Left ventricle myocardium superior (tissue), 1 donor: ENCODE results near the gene CTU1. TPM values are rescaled to one million over a fixed set of nuclear protein-coding genes. Genes with fewer than 3 reads are reported as not detected.
A peak's percentile ranks its signal among the peaks of the same experiment; 100 is the strongest.

Experiments
- ATAC-seq: fragments of 200-7000 bp; cut with Tn5 transposase; one replicate; pipeline ENCODE4 v1.9.1; 2020; ENCODE audit warnings: mild to moderate bottlenecking, moderate library complexity
- DNase-seq: peaks from one replicate; pipeline ENCODE4 v3.0.0-alpha.2; 2020
- intact Hi-C: fragments of 100-400 bp; cut with micrococcal nuclease; formaldehyde crosslinking; loops from one replicate; pipeline ENCODE4 v1.11.0; 2022
- total RNA-seq: library from RNA; stranded (reverse); fragmentation: NEBNext Ultra II Directional; extraction: Animal tissue kit (Norgen Biotek cat#: 25700); gene quantifications from one replicate; pipeline ENCODE4 v1.2.1, GENCODE V29; 2021
- donor health status: DM: no; HTN: yes; CAD: no; lungs with severe emphysema.

The CTU1 gene
- total RNA-seq, 1 donor from 2014 or later: 3.6 TPM

GRCh38 chr19:51114087-51114729 lies 6.0 kb upstream of the CTU1 start:
- ATAC-seq: no peak
- DNase-seq: no peak
- intact Hi-C loops: no loop called here

- no peak for DNase-seq
- intact Hi-C loops: no loop called here
- no peak for ATAC-seq
Measured at GRCh38 chr19:51111606-51112005, 3.4 kb upstream of the CTU1 start.

DNA sequence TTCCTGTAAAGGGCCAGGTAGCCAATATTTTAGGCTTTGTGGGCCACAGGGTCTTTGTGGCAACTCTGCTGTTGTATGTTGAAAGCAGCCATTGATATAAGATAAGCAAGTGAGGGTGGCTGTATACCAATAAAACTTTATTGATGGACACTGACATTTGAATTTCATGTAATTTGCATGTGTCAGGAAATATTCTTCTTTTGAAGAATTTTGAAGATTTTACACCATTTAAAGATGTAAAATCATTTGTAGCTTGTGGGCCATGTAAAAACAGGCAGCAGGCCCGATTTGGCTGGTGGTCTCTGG lies 2.4 kb upstream of the CTU1 start:
- ATAC-seq (no peak), DNase-seq (no peak)
- intact Hi-C loops: no loop called here

- DNase-seq: no peak
- peak; percentile 67 for ATAC-seq
- intact Hi-C loops: no loop called here
Measured at GRCh38 chr19:51108805-51109146, 567 bp upstream of the CTU1 start.

DNA sequence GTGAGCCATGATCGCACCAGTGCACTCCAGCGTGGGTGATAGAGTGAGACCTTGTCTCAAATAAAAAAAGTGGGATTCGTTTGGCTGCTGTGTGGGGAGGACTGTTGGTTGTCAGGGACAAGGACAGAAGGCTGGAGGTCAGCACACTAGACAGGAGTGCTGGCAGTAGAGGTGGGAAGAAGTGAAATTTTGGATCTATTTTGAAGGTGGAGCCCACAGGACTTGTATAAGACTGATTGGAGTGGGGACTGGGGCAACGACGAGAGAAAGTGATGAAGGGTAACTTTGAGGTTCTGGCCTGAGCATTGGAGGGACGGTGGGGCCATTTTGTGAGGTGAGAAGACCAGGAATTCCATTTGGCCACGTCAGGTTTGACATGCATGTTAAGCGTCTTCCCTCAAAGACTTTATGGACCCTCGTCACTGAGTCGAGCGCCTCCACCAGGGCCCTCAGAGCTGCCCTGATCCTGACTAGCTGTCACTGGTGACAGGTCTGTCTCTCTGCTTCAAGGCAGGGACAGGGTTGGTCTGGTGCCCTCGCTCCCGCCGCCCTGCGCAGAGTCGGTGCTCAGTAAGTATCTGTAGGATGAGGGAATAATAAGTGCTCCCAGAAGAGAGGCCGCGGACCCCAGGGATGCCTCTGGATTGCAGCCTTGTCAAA lies 673 bp downstream of the CTU1 start:
- peak; percentile 4 for ATAC-seq
- intact Hi-C loops: no loop called here
- no peak for DNase-seq

DNA sequence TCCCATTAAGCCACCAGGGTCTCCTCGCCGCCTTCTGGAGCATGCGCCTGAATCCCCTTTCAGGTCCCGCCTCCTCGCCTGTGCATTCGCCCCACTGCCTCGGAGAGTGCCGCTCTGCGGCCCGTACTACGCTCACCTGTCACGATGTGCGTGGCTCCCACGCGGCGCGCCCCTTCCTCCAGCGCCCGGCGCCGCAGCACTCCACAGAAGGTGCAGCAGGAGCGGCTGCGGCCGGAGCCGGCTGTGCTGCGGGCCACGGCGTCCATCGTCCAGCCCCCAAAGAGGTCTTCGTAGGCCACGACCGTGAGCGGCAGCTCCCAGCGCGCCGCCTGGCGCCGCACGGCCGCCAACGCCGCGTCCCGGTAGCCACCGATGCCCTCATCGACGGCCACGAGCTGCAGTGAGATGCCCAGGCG lies 4.3 kb downstream of the CTU1 start:
- intact Hi-C loops: no loop called here

GRCh38 chr19:51102991-51103390 lies 5.2 kb downstream of the CTU1 start:
- ATAC-seq (no peak), DNase-seq (no peak)
- intact Hi-C loops: no loop called here

More for the DNA sequence above, 4.3 kb downstream of the CTU1 start:
- ATAC-seq (no peak), DNase-seq (peak; percentile 40)

DNA sequence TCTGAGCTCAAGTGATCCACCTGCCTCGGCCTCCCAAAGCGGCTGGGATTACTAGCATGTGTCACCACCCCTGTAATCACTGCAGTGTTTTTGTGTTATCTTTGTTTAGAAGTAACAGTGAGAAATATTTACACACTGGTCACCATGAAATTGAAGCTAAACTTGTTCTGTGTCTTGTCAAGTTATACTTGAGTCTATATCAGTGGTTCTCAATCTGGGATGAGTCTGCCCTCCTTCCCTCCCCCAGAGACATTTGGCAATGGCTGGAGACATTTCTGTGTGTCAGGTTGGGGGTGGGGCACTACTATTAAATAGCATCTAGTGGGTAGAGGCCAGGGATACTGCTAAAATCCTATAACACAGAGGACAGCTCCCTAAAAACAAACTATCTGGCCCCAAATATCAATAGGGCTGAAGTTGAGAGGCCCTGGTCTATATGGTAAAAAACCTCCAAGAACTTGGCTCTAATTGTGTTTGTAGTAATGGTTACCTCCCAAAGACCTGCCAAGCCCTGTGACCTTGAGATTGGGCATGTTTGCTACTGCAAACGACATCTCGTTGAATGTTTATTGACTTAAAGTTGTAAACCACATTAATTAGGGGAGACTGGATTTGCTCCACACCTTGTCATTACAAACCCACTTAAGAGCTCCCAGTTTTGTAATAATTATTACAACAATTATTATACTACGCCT lies 6.9 kb downstream of the CTU1 start:
- ATAC-seq (peak; percentile 10), DNase-seq (no peak)
- intact Hi-C loops: no loop called here

DNA sequence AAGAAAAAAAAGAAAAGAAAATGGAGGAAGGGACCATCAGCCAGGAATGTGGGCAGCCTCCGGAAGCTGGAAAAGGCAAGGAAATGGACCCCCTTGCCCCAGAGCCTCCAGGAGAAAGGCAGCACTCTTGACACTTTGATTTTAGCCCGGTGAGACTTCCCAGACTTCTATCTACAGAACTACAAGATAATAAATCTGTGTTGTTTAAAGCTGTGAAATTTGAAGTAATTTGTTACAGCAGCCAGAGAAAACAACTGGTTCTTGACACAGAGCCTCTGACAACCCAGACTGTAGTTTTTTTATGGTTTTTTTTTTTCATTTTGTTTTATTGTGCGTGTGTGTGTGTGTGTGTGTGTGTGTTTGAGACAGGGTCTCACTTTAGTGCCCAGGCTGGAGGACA lies 7.6 kb downstream of the CTU1 start:
- ATAC-seq (no peak), DNase-seq (no peak)
- intact Hi-C loops: no loop called here

GRCh38 chr19:51099047-51099382 lies 9.2 kb downstream of the CTU1 start:
- no peak for ATAC-seq
- intact Hi-C loops: loop anchor here (5.0 kb wide), 1 partner anchor 77 kb away; no protein-coding TSS in a partner anchor
- DNase-seq: no peak

DNA sequence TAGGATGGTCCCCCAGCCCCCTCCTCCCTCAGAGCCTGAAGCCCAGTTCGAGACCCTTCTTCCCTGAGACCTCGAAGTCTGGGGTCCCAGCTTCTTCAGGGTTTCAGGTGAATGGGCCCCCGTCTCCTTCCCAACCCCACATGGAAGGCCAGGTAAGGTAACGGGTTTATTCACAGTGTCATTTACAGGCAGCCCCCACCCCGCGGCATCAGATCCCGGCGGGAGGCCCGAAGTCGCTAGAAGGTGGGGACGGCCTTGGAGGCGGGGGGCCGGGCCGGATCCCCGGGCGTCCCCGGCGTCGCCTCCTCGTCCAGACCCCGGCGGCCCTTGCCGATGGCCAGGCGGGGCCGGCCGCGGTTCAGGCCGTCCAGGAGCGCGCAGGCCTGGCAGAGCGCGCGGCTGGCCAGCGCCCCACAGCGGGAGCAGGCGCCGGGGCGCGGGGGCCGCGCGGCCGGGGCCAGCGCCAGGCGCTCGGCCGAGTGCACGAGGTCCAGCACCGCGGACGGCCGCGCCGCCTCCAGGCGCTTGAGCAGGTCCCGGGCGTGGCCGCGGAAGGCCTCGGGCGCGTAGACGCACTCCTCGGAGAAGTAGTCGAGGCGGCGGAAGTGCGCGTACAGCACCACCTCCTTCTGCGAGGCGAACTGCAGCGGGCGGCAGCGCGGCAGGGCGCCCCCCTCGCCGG lies 9.7 kb downstream of the CTU1 start:
- intact Hi-C loops: loop anchor here (5.0 kb wide), 1 partner anchor 76 kb away; no protein-coding TSS in a partner anchor
- DNase-seq: peak; percentile 81
- peak; percentile 74 for ATAC-seq

DNA sequence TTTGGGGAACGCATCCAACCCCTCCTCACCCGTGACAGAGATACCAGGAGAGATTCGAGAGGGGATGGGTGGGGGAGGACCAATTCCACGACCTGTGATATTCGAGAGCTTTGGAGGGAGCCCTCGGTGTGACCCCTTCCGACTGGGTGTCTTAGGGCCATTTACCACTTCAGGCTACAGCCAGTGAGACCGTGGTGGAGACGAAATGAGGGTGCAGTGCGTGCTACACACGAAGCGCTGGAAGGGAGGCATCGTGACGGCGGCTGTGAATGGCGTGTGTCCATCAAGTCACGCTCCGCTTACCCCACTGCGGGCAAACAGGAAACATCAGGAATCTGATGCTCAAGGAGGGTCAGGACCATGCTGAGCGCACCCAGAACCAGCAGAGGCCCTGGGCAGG lies 10.4 kb downstream of the CTU1 start:
- no peak for ATAC-seq
- no peak for DNase-seq
- intact Hi-C loops: loop anchor here (5.0 kb wide), 1 partner anchor 75 kb away; no protein-coding TSS in a partner anchor

DNA sequence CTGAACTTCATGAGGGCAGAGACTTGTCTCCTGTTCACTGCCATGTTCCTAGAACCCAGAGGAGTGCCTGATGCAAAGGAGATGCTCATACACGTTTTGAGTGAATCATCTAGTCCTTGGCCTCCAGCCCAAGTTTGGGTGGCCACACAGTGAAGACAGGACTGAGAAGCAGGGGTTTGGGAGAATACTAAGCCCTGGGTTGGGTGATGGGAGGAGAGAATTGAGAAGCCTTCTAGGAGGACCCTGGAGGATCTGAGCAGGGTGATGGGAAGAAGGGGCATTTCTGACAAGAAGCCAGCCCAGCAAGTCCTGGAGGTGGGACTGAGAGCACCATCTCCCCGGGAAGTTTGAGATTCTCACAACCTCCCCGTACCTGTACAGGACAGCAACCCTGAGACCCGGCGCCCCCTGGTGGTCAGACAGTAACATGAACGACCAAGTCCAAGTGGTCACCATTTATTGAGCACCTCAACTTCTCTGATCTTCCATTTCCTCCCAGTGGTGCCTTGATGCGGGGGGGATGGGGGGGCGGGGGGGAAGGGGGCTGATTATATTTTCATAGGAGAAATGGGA lies 11.0 kb downstream of the CTU1 start:
- intact Hi-C loops: loop anchor here (5.0 kb wide), 1 partner anchor 75 kb away; no protein-coding TSS in a partner anchor
- peak; percentile 61 for ATAC-seq

DNA sequence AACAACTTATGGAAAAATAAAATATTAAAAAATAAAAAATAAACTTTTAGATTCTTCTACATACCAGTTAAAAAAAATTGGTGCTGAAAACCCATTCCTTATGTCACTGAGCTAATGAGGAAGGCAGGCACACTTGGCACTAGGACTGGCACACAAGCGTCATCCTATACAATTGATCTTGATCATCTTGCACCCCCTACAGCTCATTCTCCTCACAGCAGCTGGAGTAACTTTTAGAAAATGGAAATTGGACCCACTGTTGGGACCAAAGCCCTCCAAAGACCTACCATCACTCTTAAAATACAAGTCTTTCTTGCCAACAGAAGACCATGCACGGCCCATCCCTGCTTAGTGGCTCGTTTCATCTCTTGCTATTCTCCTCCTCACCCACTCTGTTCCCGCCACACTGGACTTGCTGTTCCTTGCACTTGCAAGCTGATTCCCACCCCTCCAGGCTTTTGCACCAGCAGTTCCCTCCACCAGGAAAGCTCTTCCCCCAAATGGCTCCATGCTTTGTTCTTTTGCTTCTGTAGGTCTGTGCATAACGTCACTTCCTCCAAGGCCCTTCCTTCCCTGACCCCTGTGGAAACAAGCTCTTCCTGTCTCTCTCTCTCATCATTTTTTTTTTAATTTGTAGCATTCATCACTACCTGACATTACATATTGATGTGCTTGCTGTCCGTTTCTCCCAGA lies 11.6 kb downstream of the CTU1 start:
- DNase-seq: no peak
- ATAC-seq: no peak
- intact Hi-C loops: loop anchor here (5.0 kb wide), 1 partner anchor 74 kb away; no protein-coding TSS in a partner anchor

More for the DNA sequence above, 11.0 kb downstream of the CTU1 start:
- peak; percentile 75 for DNase-seq

GRCh38 chr19:51094696-51095279 lies 13.4 kb downstream of the CTU1 start:
- intact Hi-C loops: loop anchor here (5.0 kb wide), 1 partner anchor 72 kb away; no protein-coding TSS in a partner anchor
- ATAC-seq (no peak), DNase-seq (peak; percentile 49)

- intact Hi-C loops: no loop called here
- ATAC-seq (no peak), DNase-seq (no peak)
Measured at GRCh38 chr19:51093510-51094345, 14.5 kb downstream of the CTU1 start.

DNA sequence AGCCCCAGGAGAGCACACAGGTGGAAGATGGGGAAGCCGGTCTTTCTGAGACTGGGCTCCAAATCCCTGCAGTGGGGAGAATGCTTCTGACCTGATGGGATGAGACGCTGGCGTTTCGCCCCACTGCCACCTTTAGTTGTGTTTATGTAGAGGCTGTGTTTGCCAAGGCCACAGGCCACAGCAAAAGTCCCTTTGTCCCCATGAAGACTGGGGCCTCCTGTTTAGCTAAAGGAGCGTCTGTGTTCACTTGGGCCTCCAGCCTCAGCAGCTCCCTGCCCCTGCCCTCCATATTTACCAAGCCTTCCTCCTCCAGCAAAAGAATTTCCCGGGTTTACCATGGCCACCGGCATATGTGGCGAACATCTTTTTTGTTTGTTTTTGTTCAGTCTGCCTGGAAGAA lies 15.1 kb downstream of the CTU1 start:
- intact Hi-C loops: no loop called here
- DNase-seq (no peak), ATAC-seq (no peak)
